NCI-H187 treated with DMSO at 0.1 percent for 48 hours (cell line): ENCODE measurements around the gene PRDM2.
"Not testable (repeated sequence)": the region's sequence is repeated elsewhere in the genome, so short reads cannot be mapped to it uniquely, and the experiment has no call there.

ENCODE experiments used
- DNase-seq: peaks from one replicate; lab custom pipeline; 2025; lab: John Stamatoyannopoulos, UW

Gene PRDM2

DNA sequence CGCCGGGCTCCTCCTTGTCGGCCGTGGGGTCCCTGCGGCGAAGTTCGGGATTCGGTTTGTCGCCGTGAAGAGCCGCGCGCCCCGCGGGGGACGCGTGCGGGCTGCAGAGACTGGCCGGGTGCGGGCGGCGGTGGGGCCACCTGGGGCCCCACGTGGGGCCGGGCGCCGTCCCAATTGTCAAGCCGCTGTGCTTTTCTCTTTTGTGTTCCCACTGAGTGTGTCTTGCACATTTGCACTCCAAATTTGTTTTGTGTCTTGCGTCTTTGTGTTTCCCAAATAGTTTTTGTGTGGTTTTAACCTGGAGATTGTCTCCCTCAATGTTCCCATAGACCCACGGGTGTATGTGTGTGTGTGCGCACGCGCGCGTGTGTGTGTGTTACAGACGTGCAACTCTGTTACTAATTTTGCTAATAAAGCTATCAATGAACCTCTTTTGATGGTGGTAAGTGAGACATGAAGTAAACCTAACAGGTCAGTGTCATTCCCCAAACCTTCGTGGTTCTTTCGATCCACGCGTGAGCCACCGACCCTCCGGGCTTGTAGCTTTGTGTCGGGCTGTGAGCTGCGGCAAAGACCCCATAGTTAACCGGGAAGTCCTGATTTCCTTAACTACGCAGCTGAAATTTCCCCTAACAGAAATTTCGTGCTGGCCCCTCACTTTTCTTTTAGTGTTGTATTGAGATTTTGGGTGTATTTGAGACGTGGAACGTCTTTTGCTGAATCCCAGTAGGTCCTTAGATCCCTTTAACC is 708 bp downstream of the PRDM2 start:
- DNase-seq, result no peak

DNA sequence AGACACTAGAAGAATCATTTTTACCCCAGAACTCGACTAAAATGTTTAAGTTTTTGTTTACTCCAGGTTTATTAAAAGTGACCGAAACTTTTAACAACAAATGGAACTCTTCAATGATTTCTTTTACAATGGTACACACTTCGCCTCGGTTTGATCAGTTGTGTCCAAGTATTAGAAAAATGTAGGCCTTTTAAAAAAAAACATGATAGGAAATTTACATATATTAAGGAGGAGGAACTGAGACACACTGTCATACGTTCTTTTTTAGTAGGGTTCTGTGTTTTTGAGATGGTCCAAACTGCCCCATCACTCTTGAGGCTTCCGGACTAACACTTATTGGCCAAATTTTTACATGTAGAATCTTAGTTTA is 1.3 kb downstream of the PRDM2 start:
- no peak for DNase-seq

DNA sequence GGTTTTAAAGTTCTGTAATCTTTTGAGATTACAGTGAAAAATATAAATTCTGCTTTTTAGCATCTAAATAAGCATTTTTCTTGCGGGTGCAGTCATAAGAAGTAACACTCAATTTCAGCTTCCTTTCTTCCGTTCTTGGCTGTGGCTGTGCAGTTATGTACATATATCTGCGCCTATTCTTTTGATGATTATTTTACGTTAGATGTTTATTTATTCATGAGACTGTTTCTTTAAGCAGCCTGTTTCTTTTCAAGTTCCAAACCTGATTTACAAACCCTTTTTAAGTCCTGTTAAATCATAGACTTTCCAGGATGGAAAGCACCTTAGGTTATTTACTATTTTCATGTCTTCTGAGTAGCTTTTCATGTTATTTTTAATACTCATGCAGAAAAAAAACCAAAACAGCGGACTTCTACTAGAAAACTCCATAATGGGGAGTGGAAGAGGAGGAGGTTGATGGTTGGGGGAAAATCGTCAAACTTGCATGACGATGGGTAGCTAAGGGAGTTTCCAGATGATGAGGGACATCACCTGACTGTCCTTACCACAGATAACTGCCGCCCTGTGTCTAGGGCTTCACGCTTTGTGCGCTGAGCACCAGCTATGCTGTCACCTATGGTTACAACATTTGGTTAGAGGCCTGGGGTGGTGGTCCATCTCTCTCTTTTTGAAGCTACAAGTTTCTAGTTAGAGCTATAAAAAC is 2.6 kb downstream of the PRDM2 start:
- DNase-seq, result no peak

DNA sequence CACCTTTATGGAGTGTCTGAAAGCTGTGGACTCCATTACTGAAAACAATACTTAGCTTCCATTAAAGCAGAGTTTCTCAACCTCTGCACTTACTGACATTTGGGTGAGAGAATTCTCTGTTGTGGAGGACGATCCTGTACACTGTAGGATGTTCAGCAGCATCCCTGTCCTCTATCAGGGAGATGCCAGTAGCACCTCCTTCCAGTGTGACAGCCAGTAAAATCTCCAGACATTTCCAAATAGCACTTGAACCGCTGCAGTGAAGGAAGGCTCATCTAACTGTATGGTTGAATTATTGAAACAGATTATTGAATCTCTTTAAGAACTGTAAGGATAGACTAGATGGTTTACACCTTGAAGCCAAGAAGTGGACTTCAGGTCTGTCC is 3.1 kb downstream of the PRDM2 start:
- DNase-seq, result no peak

DNA sequence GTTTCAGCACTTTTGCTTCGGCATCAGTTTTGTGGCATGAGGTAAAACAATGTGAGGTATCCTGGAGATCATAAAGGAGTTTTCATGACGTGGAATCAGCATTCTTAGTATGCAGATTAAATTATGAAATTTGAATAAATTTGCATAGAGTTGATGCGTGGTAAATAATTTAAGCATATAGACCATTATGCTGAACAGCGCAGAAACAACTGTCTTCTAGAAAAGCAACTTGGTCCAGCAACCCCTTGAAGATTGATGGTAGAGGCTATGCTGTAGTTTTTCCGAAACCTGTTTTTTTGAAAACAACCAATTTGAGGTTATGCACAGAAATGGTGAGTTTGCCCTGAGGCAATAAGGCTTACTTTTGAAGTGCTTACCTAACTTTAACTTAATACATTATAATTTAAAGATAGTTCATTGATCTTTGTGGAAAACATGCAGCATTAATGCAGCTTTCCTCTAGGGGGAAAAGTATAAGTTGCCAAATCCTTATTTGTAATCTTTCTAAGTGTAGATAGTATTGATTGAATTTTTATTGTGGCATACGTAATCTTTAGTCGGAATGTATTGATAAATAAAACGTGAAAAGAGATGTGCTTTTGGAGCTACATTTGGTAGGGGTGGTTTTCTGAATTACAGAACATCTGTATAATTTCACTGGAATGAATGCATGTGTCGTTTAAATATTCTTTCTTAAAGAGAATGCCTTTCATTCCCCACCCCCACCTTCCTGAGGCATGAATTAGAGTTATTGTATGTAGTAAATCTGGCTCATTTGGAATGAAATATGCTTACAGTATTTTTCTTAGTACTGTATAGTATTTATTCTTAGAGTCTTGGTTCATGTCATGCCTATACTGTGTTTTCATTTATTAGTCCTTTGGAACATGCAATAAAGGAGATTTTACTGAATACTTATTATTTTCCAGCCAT is 3.8 kb downstream of the PRDM2 start:
- DNase-seq, result no peak

DNA sequence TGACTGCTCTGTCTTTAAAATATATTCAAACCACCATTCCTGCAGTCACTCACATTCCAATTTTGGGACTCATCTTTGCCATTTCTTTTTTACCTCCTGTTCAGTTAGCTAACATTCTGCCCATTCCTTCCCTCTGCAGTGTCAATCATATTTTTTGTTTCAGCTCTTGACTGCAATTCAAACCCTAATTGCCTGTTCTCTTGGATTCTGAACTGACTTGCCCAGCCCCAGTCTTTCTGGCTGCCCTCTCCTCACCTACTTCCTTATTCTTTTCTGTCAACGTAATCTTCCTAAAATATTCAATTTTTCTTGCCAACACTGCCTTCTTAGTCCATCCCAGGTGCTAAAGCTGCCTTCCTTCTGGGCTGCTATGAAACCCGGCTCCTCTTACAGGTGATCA is 6.1 kb downstream of the PRDM2 start:
- no peak for DNase-seq

DNA sequence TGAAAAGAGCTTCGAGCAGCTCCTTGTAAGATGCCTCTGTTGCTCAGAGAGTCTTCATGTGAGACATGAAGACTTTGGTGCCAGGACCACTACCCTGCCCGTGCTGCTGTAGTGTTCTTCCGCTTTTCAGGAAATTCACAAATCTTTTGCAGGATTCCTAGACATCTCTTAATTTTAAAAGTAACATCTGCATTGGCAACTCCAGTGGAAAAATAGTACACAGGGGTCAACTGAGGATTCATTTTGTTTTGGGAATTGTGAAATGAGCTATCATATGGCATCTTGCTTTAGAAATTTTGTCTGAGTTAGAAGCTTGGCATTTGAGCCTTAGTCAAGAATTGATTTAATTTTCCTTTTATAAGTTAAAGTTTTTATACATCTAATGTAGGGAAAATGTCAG is 7.2 kb downstream of the PRDM2 start:
- DNase-seq, result no peak

DNA sequence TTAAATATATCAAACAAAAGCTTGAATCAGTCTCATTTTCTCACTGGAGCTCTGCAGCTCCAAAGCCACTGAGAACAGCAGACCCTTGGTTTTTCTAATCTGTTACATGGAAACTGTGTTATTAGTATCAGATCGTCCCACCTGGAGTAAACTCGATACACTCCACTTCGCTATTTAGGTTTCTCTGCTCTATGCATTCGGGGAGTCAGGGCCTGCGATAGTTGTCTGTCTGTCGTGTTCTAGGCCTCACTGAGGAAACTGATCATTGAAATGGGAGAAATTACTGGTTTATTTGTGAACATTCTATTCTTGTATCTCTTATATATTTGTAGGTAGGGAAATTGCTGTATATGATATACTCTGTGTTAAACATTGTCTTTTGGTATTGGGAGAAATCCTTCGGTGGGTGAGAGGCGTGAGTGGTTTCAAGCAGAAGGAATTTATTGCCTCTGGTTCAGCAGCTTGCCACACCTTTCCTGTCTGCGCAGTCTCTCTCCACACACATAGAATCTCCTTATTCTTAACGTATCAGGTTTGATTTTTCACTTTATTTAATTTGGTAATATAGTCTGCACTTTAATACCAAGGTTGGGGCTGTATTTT is 8.5 kb downstream of the PRDM2 start:
- DNase-seq, result no peak

DNA sequence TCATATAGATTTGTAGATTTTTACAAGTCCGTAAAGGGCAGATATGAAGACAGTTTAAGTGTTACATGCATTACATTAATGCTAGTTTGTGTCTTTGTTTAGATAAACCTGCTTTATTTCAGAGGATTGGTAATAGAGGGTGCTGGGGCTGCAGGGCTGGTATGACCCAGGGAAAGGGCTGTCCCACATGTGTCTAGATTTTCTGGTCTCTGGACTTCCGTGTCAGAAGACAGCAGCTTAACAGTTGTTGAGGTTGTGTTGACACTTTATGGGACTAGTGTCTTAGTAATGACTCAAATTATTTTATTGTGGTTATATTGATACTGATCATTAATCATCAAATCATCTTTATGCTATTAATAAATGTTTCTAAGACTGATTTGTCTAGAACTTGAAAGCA is 10.1 kb downstream of the PRDM2 start:
- no peak for DNase-seq

DNA sequence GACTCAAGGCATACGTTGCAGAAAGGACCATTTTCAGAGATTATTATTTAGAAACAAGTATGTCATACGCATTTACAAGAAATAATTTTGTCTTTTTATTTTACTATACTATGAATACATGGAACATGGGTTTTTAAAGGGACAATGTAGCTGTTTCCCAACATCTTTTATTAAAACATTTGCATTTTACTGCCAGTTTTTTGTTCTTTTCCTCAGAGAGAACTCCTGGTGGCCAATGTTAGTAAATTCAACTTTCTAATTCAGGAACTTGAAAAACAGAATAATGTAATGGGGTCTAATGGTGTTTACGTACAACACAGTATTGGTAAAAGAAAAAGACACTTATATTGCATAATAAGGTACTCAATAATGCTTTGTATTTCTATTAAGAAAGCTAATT is 14.9 kb downstream of the PRDM2 start:
- DNase-seq, result no peak

DNA sequence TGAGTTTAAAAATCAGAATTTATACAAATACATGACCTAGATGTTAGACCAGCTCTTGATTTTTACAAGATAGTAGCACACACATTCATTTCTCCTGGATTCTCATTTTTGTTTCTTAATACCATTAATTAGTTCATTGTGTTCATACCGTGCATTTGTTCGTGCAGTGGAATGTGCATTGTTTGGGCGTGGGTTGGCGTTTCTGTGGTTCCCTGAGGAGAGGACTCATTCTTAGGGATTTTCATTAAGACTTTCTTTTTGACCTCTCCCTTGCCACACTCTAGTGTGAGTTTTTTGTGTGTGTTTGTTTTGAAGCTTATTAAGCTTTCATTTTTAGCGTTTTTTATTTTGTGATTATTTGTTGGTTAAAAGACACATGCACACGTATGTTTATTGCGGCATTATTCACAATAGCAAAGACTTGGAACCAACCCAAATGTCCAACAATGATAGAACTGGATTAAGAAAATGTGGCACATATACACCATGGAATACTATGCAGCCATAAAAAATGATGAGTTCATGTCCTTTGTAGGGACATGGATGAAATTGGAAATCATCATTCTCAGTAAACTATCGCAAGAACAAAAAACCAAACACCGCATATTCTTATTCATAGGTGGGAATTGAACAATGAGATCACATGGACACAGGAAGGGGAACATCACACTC is 15.8 kb downstream of the PRDM2 start:
- DNase-seq, result not testable (repeated sequence)

DNA sequence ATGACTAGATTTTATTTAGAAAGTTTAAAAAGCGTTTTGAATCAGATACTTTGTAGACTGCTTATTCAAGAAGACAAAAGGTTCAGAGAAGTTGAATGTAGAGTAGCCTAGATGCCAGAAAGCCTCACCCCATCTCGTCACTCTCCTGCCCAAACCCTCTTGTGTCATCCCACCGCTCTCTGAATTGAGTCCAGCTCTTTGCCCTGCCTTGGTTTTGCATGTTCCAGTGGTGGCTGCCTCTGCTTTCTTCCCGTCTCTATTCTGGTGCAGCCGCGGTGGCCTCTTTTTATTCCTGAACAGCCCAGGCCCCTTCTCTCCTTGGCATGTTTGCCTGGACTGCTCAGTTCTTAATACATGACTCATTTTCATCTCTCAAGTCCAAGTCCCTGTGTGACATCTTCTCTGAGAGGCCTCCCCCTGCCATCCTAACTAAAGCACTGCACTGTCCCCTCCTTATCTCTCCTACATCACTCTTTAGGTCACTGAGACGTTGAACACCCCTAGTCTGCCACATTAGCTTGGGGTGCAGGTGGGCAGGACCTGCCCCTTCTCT is 22.9 kb downstream of the PRDM2 start:
- DNase-seq, result no peak

DNA sequence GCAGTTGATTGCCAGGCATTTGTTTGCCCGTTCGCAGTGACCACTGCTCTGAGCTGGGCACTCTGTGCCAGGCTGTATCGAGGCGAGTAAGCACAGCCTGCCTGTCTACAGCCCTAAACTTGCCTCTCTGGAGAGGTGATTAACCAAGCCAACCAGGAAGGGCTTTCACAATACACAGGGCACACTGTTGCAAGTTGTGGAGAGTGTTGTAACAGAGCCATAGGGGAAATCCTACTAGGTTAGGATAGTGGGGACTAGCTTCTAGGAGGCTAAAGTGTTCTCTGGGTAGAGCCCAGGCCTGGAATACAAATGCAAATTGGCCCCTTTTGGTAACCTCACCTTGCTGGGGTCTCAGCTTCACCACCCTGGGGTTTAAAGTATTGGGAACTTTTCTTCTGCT is 23.8 kb downstream of the PRDM2 start:
- no peak for DNase-seq

DNA sequence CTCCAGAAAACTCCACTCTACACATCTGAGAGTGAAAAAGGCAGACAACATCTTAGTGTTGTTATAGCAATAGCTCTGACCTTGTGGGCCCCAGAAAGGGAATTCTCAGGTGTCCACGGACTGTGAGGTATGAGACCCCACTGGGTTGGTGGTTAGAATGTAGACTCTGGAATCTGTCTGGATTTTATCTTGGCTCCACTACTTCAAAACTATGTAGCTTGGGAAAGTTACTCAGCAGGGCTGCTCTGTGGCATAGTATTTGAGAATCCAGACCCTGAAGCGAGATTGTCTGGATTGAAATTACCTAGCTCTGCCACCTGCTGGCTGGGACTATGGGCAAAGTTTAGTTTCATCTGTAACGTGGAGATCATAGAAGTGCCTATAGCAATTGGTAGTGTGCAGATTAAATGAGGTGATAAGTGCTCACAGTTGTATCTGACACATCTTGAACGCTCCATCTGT is 25.8 kb downstream of the PRDM2 start:
- no peak for DNase-seq

DNA sequence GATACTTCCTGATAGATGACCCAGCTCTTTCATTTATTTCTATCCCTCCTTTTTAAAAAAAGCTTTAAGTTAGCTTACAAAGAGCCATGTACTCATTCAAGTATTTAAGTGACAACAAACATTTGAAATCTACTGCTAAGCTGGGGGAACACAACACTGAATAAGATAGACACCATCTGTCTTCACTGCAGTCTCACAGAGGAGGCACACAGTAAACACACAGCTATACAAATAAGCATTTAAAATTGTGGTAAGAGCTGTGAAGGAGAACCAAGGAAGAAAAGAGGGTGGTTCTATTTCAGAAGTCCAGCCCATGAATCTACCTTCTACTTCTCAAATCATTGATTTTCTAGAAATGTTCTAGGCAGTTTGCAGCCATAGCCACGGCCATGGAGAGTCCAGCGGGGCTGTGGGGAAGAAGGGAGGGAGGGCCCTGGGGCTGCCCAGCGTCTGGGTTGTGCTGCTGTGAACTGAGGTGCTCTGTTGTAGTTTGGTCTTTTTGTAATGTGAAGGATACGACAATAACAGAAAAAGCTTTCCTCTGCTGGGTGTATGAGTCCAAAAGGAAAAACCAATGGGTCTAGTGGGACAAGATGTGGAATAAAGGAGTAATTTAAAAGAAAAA is 28.2 kb downstream of the PRDM2 start:
- DNase-seq, result no peak

DNA sequence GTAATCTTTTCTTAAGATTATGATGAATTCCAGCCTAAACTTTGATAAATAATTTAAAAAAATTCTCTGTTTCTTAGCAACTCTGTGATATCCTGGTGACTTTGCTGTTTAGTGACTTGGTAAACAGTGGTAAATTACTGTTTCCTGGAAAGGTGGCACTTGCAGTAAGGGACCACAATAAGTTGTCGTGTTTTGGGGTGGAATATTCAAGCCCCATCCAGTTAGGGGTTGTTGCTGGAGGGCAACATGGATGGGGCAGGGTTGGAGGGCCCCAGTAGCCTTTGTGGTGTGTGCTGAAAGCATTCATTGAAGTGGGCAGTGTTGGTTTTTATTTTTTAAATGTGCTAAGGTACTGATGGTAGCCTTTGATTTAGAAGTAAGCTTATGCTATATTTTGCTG is 30.3 kb downstream of the PRDM2 start:
- no peak for DNase-seq

DNA sequence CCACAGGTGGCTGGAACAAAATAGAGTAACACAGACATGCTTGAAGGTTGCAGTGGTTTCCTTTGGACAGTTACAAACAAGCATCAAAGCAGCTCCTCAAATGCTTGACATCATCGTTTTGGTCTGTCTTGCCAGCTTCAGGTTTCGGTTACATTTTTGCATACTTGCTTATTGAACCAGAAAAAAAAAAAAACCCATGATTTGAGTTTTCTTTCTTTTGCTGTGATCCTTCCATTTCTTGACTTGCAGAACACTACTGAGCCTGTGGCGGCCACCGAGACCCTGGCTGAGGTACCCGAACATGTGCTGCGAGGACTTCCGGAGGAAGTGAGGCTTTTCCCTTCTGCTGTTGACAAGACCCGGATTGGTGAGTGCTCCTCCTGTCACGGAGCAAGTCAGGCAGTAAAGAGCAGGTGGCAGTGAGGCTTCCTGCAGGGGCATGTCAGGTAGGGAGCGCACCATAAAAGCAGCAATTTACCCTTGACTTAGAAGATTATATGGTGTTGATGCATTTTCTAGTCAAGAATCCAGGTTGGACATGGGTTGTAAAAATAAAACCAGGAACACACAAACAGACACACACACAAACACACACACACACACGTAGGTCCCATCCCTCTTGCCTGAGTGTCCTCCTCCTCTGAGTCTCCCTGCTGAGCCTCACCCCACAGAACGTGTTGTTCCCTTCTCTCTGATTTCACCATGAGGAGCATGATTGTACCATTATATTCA is 30.9 kb downstream of the PRDM2 start:
- no peak for DNase-seq

DNA sequence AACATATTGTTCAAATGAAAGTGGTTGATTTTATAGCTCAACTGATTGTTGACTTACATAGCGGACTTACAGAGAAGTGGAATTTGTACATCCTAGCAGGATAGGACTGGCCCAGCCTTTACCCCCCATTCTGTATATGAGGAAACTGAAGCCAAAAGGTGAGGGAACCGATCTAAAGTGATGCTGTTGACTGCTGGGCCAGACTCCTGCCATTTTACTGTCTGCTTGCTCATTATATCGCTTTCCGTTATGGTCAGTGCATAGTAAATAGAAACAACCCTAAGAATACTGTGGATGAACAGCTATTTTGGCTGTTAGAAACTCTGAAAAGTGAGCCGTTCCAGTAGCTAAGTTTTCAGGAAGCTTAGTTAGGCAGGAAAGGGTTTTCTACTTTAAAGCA is 31.9 kb downstream of the PRDM2 start:
- DNase-seq, result no peak

DNA sequence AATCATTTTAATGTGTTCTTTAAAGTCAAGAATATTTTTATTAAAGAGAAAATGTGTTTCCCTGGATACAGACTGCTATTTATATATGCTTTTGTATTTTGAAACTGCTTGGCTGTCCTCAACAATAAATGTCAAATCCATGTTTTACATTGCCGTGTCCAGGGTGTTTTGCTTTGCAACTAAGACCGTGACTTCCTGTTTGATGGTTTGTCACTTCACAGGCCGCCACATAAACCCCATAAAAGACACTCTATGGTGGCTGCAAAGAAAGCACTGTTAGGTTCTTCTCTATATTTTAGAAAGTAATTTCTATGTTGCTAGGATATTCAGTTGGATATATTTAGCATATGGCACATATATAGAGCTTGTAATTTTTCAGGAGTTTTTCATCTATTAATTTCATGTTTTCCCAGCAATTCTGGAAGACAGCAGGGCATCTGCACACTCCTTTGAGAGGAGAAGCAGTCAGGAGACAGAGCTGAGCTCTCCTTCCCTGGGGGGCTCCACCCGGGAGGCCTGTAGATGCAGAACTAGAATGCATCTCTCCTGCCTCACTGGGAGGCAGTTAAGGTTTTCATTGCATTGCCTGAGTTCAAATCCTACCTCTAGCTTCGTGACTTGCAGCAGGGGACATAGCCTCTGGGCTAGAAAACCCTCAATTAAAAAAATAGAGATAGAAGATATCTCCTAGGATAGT is 33.1 kb downstream of the PRDM2 start:
- no peak for DNase-seq

DNA sequence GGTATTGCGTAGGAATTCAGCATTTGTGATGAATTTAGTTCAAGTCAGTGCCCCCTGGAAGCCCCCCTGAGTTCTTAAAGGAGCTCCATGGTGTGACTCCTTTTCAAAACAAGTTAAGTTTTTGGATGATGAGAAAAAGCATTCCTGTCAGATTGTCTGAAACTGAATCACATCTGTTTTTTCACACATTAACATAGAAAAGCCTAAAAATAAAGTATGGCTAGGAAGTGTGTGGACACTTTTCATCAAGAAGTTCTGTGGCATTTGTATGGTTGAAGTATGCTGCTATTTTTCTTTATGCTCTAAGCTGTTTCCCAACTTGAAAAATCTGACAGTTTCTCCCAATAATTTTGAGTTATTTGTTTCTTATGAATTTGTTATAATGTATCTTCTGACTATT is 33.7 kb downstream of the PRDM2 start:
- DNase-seq, result no peak
